T-helper 2 cell treated with Interferon-gamma antibody and Interleukin-4, amounts not matched to agents 100 ng/mL and 5 ng/mL, for 36 hours (primary cell): ENCODE measurements around the gene HEXA. TPM values are rescaled to one million over a fixed set of nuclear protein-coding genes. Genes with fewer than 3 reads are reported as not detected.

ENCODE experiments used
- intact Hi-C: fragments of 100-400 bp; cut with micrococcal nuclease; formaldehyde crosslinking; loops from one replicate; pipeline ENCODE4 v1.15.1; 2023
- total RNA-seq: library from RNA; stranded (reverse); gene quantifications from 2 replicates; pipeline ENCODE4 v1.2.3, GENCODE V29; 2022

HEXA gene
- total RNA-seq, 1 donor from 2014 or later = 83.1 TPM

DNA sequence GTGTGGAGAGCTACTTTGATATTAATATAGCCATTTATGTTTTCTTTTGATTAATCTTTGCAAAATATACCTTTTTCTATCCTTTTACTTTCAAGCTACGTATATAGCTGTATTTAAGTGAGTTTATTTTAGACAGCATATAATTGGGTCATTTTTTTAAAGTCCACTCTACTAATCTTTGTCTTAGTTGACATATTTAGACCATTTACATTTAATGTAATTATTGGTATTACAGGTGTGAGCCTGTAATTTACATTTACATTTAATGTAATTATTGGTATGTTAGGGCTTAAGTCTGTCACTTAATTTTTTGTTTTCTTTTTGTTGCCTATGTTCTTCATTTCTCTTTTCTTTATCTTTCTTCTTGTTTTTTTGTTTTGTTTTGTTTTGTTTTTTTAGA lies 52.1 kb downstream of the HEXA start:
- intact Hi-C loops = loop anchor here (5.0 kb wide), 1 partner anchor 364 kb away; the partner anchor contains the start of genes BBS4 and HIGD2B

DNA sequence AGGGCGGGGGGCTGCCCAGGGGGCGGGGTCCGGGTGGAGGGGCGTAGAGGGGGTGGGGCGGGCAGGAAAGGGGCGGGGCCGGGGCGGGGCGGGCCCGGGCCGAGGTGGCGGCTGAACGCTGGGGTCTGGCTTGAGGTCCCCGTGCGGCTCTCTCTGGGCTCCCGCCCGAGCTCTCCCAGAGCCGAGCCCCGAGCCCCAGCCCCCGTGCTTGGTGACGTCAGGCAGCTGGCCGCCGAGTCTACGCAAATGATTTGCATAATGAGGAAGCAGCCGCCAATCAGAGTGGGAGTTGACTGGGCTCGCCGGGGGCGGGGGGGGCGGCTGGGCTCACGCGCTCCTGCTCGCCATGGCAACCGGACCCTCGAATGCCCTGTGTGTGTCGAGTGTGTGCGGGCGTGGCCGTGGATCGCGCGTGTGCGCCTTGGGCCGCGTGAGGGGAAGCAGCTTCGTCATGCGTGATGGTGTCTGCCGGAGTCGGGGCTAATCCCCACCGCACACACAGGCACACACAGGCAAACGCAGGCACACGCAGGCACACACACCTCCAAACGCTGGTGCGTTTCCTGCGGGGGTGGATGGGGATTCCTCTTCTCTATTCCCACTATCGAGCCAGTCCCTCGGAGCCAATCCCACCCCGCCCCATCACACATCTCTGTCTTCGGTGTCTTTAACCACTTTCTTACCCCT lies 55.7 kb downstream of the HEXA start, which contains the start of gene CELF6:
Gene CELF6, minus strand, starts transcription at position 173 of the 687 bp plus-strand sequence. CDS start 283 bp downstream, outside the sequence.
- intact Hi-C loops = loop anchor here (1.0 to 5.0 kb wide), 3 partner anchors 48 to 367 kb away; partner anchors contain the start of genes BBS4, HIGD2B and PARP6

DNA sequence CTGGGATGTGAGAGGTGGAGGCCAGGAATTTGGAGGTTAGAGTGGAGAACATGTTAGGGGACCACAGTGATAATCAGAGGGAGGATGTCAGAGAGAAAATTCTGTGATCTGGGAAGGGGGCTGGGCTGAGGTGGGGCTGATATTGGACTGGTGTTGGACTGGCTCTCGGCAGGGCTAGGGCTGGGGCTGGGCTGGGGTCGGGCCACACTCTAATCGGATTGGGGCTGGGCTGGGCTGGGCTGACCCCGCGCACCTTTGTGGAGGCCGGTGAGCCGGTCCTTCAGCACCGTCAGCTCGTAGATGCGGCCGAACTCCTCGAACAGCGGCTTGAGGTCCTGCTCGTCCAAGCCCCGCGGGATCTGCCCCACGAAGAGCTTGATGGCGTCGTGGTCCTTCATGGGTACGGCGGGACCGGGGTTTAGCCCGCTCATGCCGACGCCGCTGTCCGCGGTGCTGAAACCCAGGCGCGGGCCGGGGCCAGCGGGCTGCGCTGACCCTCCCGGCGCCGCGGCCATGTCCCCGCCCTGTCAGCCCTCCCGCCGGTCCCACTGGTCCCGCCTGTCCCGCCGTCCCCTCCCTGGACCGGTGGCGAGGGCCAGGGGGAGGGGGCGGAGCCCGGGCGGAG lies 56.3 kb downstream of the HEXA start:
- intact Hi-C loops = no loop called here

DNA sequence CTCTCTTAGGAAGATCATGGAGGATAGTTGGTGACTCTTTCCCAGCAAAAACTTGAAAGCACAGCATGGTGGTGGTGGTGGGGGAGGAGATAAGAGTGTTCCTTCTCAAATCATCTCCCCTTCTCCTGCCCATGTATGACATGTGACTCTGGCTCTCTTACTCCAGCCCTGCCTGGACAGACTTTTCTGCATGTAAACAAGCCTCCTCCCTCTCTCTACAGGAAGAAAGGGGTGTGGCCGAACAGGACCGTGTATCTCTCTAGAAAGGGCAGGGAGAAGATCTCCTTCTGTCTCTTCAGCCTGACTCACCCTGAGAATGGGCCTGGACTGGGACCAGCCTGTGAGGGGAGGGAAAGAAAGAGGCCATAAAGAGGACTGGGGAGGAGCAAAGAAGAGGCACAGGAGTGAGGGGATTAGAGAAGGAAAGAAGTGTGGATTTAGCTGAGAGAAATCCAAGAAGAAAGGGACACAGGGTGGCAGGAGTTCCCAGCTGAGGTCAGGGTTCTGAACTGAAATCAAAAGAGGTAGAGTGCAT lies 57.3 kb downstream of the HEXA start:
- intact Hi-C loops = no loop called here

DNA sequence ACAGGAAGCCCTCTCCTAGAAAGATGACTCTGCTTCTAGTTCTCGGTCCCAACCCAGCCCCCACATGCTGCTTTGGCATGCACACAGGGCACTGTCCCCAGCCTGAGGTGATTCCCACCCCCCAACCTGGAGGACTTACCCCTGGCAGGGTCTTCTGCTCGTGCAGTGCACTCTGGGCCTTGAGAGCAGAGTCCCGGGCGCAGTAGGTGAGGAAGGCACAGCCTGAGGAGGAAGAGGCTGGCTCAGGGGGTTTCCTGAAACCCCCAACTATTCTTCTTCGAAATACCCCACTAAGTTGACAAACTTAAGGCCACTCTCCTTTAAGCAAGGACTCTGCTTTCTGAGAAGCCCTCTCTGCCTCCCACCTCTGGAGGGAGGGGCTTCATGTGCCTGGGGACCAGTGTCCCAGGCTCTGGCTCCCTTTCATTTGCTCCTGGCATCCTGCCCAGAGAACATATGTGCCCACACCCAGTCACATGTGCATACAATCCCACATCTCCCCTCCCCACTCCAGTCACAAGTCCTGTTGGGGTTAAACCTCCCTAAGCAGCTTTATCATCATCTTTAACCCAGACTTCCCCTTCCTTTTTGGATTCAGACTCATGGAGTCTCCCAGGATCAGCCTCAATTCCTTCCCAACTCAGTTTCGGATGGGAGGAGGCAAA lies 60.0 kb downstream of the HEXA start:
- intact Hi-C loops = no loop called here

DNA sequence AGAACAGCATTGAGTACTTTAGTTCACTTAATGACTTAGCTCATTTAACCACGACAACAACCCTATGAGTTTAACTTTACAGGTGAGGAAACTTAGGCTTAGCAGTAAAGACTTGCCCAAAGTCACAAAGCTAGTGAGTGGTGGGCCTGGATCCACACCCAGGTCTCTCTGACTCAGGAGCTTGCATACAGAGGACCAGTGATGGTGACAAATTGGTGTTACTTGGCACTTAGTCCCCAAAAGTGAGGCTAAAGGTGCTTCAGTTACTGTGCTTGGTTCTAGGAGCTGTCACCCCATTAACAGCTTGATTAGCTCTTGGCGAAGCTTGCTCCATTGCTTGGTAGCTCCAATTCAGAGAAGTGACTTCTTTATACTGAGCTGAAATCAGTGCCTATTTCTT lies 61.9 kb downstream of the HEXA start:
- intact Hi-C loops = no loop called here

DNA sequence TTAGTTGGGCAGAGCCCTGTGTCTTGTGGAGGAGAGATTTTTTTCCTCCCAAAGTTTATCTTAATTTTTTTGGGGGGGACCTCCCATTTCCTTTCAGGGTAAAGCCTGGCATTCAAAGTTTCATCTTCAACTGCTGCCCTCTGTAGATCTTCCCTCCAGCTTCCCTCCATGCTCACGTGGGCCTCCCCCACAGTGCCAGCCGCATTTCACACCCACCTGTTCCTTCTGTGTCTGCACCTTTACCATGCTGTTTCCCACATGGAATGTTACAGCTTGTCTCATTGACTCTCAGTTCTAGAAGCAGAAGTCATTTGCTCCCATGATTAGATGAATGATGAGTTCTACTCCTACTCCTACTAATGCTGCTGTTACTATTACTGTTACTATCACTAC lies 62.4 kb downstream of the HEXA start:
- intact Hi-C loops = no loop called here

DNA sequence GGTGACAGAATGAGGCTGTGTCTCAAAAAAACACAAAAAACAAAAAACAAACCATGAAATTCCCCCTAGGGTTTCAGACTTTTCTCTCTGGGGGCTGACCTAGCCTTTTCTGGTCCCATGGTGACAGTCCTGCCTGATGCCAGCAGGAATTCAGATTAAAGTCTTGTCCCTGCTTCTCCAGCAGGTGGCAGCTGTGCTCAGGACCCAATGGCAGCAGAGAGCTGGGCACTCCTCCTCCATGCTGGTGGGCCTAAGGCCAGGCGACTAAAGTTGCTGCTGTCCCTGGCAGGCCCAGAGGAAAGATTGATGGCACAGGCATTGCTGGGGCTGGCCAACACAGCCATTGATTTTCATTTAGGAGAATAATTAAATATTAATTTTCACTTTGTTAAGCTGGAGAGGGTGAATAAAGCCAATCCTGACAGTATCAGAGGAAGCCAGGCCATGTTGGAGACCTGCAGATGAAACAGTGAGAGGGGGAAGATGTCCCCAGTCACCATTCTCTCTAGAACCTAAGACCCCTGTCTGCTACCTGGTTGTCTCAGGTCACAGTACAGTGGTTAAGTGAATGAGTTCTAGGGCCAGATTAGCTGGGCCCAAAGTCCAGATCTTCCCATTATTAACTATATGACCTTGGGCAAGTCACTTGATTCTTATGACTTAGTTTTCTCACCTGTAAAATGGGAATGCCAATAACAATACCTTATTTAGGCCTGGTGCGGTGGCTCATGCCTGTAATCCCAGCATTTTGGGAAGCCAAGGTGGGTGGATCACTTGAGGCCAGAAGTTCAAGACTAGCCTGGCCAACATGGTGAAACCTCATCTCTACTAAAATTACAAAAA lies 63.0 kb downstream of the HEXA start:
- intact Hi-C loops = no loop called here

DNA sequence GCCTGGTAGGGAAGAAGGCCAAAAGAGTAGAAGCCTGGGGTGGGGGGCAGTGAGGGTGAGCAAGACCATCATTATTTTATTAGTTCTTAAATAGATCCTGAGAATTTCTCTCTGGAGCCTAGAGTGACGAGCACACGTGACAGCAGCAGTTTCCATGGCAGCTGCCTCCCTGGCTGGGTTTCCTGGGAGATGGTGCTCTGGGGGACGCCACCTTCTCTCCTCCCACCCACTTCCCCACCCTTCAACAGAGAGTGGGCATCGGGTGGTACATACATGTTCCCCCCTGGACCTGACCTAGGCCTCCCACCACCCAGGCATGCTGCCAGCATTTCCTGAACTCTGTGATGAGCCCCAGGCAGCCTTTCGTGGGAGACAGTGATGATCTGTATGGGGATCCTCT lies 68.8 kb downstream of the HEXA start:
- intact Hi-C loops = no loop called here

DNA sequence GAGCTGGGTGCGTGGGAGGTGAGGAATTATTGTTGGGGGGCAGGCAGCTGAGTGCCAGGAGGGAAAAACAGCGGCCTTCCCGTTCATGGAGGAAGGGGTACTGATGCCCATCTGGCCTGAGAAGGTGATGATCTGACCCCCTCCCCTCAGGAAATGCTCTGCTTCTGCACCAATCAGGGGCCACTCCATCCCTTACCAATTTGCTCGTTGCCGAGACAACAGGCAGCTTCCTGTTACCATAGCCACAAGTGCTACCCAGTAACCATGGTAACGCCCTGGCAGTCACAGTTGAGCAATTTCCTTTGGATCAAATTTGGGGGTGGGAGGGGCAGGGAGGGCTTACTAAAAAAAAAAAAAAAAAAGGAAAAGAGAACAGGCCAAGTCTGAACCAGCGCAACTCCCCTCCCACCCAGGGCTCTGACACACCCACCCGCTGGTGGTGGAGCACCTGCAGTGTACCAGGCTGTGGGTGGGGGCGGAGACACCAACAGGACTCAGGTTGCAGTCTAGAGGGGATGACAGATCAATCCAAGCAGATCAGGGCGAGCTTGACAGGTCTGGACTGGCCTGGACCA lies 69.5 kb downstream of the HEXA start:
- intact Hi-C loops = no loop called here

DNA sequence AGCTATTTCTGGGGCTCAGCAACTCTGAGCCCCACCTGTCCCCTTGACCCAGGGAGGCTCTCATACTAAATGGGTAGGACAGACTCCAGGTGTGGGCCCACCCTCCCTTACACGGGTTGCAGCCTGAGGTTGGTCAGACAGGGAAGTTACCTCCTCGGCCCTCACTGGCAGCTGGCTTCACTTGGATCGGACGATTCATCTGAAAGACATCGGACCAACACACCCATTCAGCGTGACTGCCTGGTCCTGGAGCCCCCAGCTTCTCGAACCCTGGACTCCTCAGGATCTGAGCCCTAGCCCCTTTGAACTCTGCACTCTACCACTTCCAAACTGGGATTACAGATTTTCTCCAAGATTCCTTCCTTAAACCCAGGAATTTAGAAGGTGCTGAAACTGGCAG lies 71.2 kb downstream of the HEXA start:
- intact Hi-C loops = no loop called here

DNA sequence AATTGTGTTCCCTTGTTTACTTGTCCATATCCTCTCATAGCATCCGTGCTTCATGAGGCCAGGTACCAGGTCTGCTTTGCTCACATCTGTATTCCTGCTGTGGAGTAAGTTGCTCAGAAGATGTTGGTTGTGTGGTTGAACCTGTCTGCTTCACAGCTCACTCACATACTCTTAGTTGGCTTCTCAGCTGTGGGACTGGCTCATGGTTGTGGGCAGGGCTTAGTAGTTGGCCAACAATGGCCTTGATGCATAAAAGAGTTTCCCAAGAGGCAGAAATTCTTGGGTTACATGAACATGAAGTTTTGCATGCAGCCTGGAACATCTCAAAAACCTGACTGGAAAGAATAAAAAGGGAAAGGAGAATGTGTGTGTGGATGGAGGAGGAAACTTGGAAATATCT lies 72.9 kb downstream of the HEXA start:
- intact Hi-C loops = no loop called here

Other genes starting within 250 kb of the HEXA start
- 0.09 TPM in 1 of 2 replicates, not detected in the other for gene GRAMD2A, start 178.2 kb downstream of the HEXA start, total RNA-seq
- 1,255 and 1,264 TPM in 2 replicates for gene PKM, start 144.8 kb downstream of the HEXA start, total RNA-seq
- 55.7 and 65.5 TPM in 2 replicates for gene PARP6, start 103.5 kb downstream of the HEXA start, total RNA-seq
- 0.68 and 0.91 TPM in 2 replicates for gene CELF6, start 55.9 kb downstream of the HEXA start, total RNA-seq
- not detected in 2 replicates for gene TMEM202, start 22.3 kb upstream of the HEXA start, total RNA-seq
- gene ARIH1, start 98.3 kb upstream of the HEXA start, total RNA-seq = 112 and 126 TPM in 2 replicates